GM23338 (cell line): ENCODE measurements around the gene SCP2. TPM values are rescaled to one million over a fixed set of nuclear protein-coding genes. Genes with fewer than 3 reads are reported as not detected.

ENCODE experiments used
- ATAC-seq: fragments of 200-7000 bp; cut with Tn5 transposase; 3 replicates; pipeline ENCODE4 v1.9.1; 2020
- DNase-seq: peaks from one replicate; pipeline ENCODE4 v3.0.0-alpha.2; 2015; ENCODE audit warnings: low spot score
- H2AFZ ChIP-seq: fragments of 200-600 bp; sonication (generic); 2 replicates; pipeline ENCODE4 v1.8.0; 2016; ENCODE audit warnings: antibody characterized with exemption, mild to moderate bottlenecking, moderate library complexity
- H3F3A ChIP-seq: fragments of 200-600 bp; sonication (generic); replicated peaks from 2 replicates; pipeline ENCODE4 v1.8.0; 2017; ENCODE audit warnings: antibody characterized with exemption, mixed run types, low read depth
- H3K27ac ChIP-seq: fragments of 200-600 bp; sonication (generic); 2 replicates; pipeline ENCODE4 v1.6.1; 2016; ENCODE audit warnings: low read depth
- H3K27me3 ChIP-seq: fragments of 200-600 bp; sonication (generic); 2 replicates; pipeline ENCODE4 v1.8.0; 2016; ENCODE audit warnings: mild to moderate bottlenecking, mixed run types, moderate library complexity; ENCODE audit not compliant: insufficient read depth
- H3K36me3 ChIP-seq: fragments of 200-600 bp; sonication (generic); 2 replicates; pipeline ENCODE4 v1.8.0; 2016; ENCODE audit warnings: mild to moderate bottlenecking; ENCODE audit not compliant: insufficient read depth
- H3K4me1 ChIP-seq: fragments of 200-600 bp; sonication (generic); 2 replicates; pipeline ENCODE4 v1.8.0; 2016; ENCODE audit warnings: mild to moderate bottlenecking, moderate library complexity; ENCODE audit not compliant: insufficient read depth
- H3K4me2 ChIP-seq: fragments of 200-600 bp; sonication (generic); 2 replicates; pipeline ENCODE4 v1.7.1; 2017; ENCODE audit warnings: mixed run types
- H3K4me3 ChIP-seq: fragments of 200-600 bp; sonication (generic); 2 replicates; pipeline ENCODE4 v1.6.1; 2016; ENCODE audit warnings: mixed run types
- H3K79me2 ChIP-seq: fragments of 200-600 bp; sonication (generic); replicated peaks from 2 replicates; pipeline ENCODE4 v1.8.0; 2017; ENCODE audit warnings: mild to moderate bottlenecking; ENCODE audit not compliant: insufficient read depth
- H3K9me2 ChIP-seq: fragments of 200-600 bp; sonication (generic); 2 replicates; pipeline ENCODE4 v1.8.0; 2017; ENCODE audit not compliant: insufficient read depth
- H4K20me1 ChIP-seq: fragments of 200-600 bp; sonication (generic); replicated peaks from 2 replicates; pipeline ENCODE4 v1.8.0; 2017; ENCODE audit warnings: mild to moderate bottlenecking; ENCODE audit not compliant: insufficient read depth
- H3K27ac Mint-ChIP-seq: 2 replicates; pipeline ENCODE4 v1.8.0; 2020; ENCODE audit warnings: inconsistent platforms, mild to moderate bottlenecking, moderate library complexity, mixed read lengths
- H3K27me3 Mint-ChIP-seq: 3 replicates; pipeline ENCODE4 v1.8.0; 2022; ENCODE audit warnings: low read depth, mild to moderate bottlenecking, moderate library complexity, mixed read lengths, inconsistent platforms; ENCODE audit not compliant: insufficient read depth, poor library complexity
- H3K36me3 Mint-ChIP-seq: 3 replicates; pipeline ENCODE4 v1.8.0; 2021; ENCODE audit warnings: low read depth, mild to moderate bottlenecking, inconsistent platforms, moderate library complexity, mixed read lengths
- H3K4me1 Mint-ChIP-seq: 3 replicates; pipeline ENCODE4 v1.8.0; 2020; ENCODE audit warnings: mild to moderate bottlenecking, inconsistent platforms, mixed read lengths
- H3K4me3 Mint-ChIP-seq: 3 replicates; pipeline ENCODE4 v1.8.0; 2021; ENCODE audit warnings: moderate library complexity, mild to moderate bottlenecking, inconsistent platforms, mixed read lengths
- H3K9me3 Mint-ChIP-seq: 3 replicates; pipeline ENCODE4 v1.8.0; 2020; ENCODE audit warnings: moderate library complexity, mild to moderate bottlenecking, inconsistent platforms, mixed read lengths
- CREB1 ChIP-seq: fragments of 250-450 bp; sonication (Bioruptor Pico); IDR thresholded peaks from 2 replicates; pipeline ENCODE4 v1.5.0; 2020; ENCODE audit warnings: low read depth, mild to moderate bottlenecking, moderate library complexity
- CTCF ChIP-seq, 2 experiments: fragments of 200-600 bp in 1 of 2; sonication (generic) in 1 of 2; conservative IDR thresholded peaks; 2 replicates each; pipeline versions ENCODE4 v1.5.1 to v1.6.1; 2016 to 2017; ENCODE audit warnings: antibody characterized with exemption in 2 of 2, low read depth in 2 of 2, mild to moderate bottlenecking in 2 of 2, moderate library complexity in 1 of 2
- ETS1 ChIP-seq: IDR thresholded peaks from 2 replicates; pipeline ENCODE4 v1.6.1; 2016; ENCODE audit warnings: antibody characterized with exemption
- EZH2 ChIP-seq: fragments of 200-600 bp; sonication (generic); IDR thresholded peaks from one replicate; pipeline ENCODE4 v1.8.0; 2017; ENCODE audit warnings: antibody characterized with exemption, mild to moderate bottlenecking, low read depth; ENCODE audit not compliant: unreplicated experiment
- EZH2phosphoT487 ChIP-seq: fragments of 200-600 bp; sonication (generic); IDR thresholded peaks from one replicate; pipeline ENCODE4 v1.8.1; 2018; ENCODE audit warnings: antibody characterized with exemption; ENCODE audit not compliant: unreplicated experiment
- JUNB ChIP-seq: IDR thresholded peaks from one replicate; pipeline ENCODE4 v1.6.1; 2016; ENCODE audit warnings: antibody characterized with exemption; ENCODE audit not compliant: unreplicated experiment
- NANOG ChIP-seq: IDR thresholded peaks from 2 replicates; pipeline ENCODE4 v1.6.1; 2016; ENCODE audit warnings: antibody characterized with exemption, borderline replicate concordance
- POLR2AphosphoS5 ChIP-seq: IDR thresholded peaks from 2 replicates; pipeline ENCODE4 v1.6.1; 2016; ENCODE audit warnings: antibody characterized with exemption, low read depth
- REST ChIP-seq: IDR thresholded peaks from one replicate; pipeline ENCODE4 v1.6.1; 2018; ENCODE audit warnings: antibody characterized with exemption; ENCODE audit not compliant: unreplicated experiment
- STAT1 ChIP-seq: IDR thresholded peaks from one replicate; pipeline ENCODE4 v1.6.1; 2016; ENCODE audit warnings: antibody characterized with exemption; ENCODE audit not compliant: unreplicated experiment
- ZNF114 ChIP-seq: fragments of 250-450 bp; sonication (Bioruptor Pico); IDR thresholded peaks from 2 replicates; pipeline ENCODE4 v1.5.0; 2020; ENCODE audit warnings: mild to moderate bottlenecking, moderate library complexity
- ZNF331 ChIP-seq: fragments of 250-450 bp; sonication (Bioruptor Pico); IDR thresholded peaks from 2 replicates; pipeline ENCODE4 v1.5.0; 2020; ENCODE audit warnings: low read depth, mild to moderate bottlenecking, moderate library complexity
- ZNF462 ChIP-seq: fragments of 250-450 bp; sonication (Bioruptor Pico); IDR thresholded peaks from 2 replicates; pipeline ENCODE4 v1.5.0; 2020; ENCODE audit warnings: mild to moderate bottlenecking, moderate library complexity
- polyA plus RNA-seq: library from polyadenylated mRNA; unstranded; fragments of >200 nt; fragmentation: Nextera tagmentation; extraction: Ambion mirVana; gene quantifications from 2 replicates; pipeline ENCODE4 v1.2.1, GENCODE V29; 2016
- total RNA-seq: library from RNA; depleted of rRNA; stranded (reverse); fragments of >200 nt; shearing (Covaris generic); gene quantifications from 2 replicates; pipeline ENCODE4 v1.2.3, GENCODE V29; 2014

SCP2 gene
- total and polyA plus RNA-seq, 2 experiments from 2014 or later: 66.3 to 116 TPM

- Histone ChIP-seq H2AFZ (no peak overlapping the region; the same call in 1 of the 2 replicates), H3K79me2 (no peaks in the 10 kb centered on the region), H3F3A (no peaks in the 10 kb centered on the region; the same call in 1 of the 2 replicates), H3K27ac (no peak overlapping the region), H3K4me1 (no peaks in the 10 kb centered on the region), H3K36me3 (no peaks in the 10 kb centered on the region), H3K9me2 (no peaks in the 10 kb centered on the region), H4K20me1 (no peaks in the 10 kb centered on the region), H3K27me3 (peaks cover 35% of the 10 kb centered on the region), H3K4me2 (no peak overlapping the region), H3K4me3 (peak overlapping the region; percentile 89; the same call in 1 of the 2 replicates)
- H3K9me3 Mint-ChIP-seq: peaks cover 12% of the 10 kb centered on the region; the same call in 2 of the 3 replicates
- DNase-seq (no peak), ATAC-seq (no peak)
- peak overlapping the region; percentile 24; the same call in 1 of the 3 replicates for H3K4me3 Mint-ChIP-seq
- no peak for TF ChIP-seq ZNF462 (CRISPR knock-in tag)
- no peak for TF ChIP-seq ETS1
- no peak for TF ChIP-seq NANOG
- no peak for TF ChIP-seq CREB1 (CRISPR knock-in tag)
- no peak for TF ChIP-seq EZH2
- TF ChIP-seq EZH2phosphoT487: no peak
- no peak for TF ChIP-seq ZNF331 (CRISPR knock-in tag)
- no peak for TF ChIP-seq STAT1
- TF ChIP-seq JUNB: no peak
- TF ChIP-seq CTCF (conservative IDR thresholded peaks at IDR 0.05; ENCODE audit: low read depth in 2 of 2): no peak
- TF ChIP-seq POLR2AphosphoS5: no peak
- TF ChIP-seq ZNF114 (CRISPR knock-in tag): no peak
- TF ChIP-seq REST: no peak
- H3K36me3 Mint-ChIP-seq: peaks cover 7% of the 10 kb centered on the region; the same call in 2 of the 3 replicates
- H3K27me3 Mint-ChIP-seq: peaks cover 30% of the 10 kb centered on the region
- no peaks in the 10 kb centered on the region for H3K4me1 Mint-ChIP-seq
- H3K27ac Mint-ChIP-seq: no peak overlapping the region
Observed at GRCh38 chr1:52919723-52920483, 7.2 kb upstream of the SCP2 start.
